Suppressor macrophage treated with lipopolysaccharide for 4 hours (primary cell): ENCODE results near the gene SCAMP3.
"Not testable (repeated sequence)": the region's sequence is repeated elsewhere in the genome, so short reads cannot be mapped to it uniquely, and the experiment has no call there.

ENCODE experiments used
- DNase-seq: peaks from one replicate; pipeline ENCODE4 v3.0.0-alpha.2; 2020

The SCAMP3 gene

GRCh38 chr1:155254228-155254713, 7.9 kb downstream of the SCAMP3 start:
- DNase-seq, result no peak

- no peak for DNase-seq
Observed at GRCh38 chr1:155253797-155254196, 8.4 kb downstream of the SCAMP3 start.

- no peak for DNase-seq
Observed at GRCh38 chr1:155253208-155253607, 9.0 kb downstream of the SCAMP3 start.

- DNase-seq, result no peak
Observed at GRCh38 chr1:155251566-155251965, 10.6 kb downstream of the SCAMP3 start.

- DNase-seq, result peak; percentile 96
Observed at GRCh38 chr1:155250633-155251449, 11.3 kb downstream of the SCAMP3 start.

GRCh38 chr1:155250246-155250632, 11.9 kb downstream of the SCAMP3 start:
- no peak for DNase-seq

GRCh38 chr1:155247667-155248553, 14.2 kb downstream of the SCAMP3 start:
- no peak for DNase-seq

GRCh38 chr1:155246796-155247195, 15.4 kb downstream of the SCAMP3 start:
- DNase-seq, result not testable (repeated sequence)

- no peak for DNase-seq
Observed at GRCh38 chr1:155245163-155245524, 17.0 kb downstream of the SCAMP3 start.

GRCh38 chr1:155244368-155245162, 17.6 kb downstream of the SCAMP3 start:
- DNase-seq, result peak; percentile 96

GRCh38 chr1:155242805-155243358, 19.3 kb downstream of the SCAMP3 start:
- no peak for DNase-seq

- peak; percentile 85 for DNase-seq
Observed at GRCh38 chr1:155241841-155242264, 20.3 kb downstream of the SCAMP3 start.

GRCh38 chr1:155241069-155241679, 21.0 kb downstream of the SCAMP3 start:
- peak; percentile 87 for DNase-seq

GRCh38 chr1:155236451-155236850, 25.7 kb downstream of the SCAMP3 start:
- DNase-seq, result no peak

GRCh38 chr1:155235375-155235774, 26.8 kb downstream of the SCAMP3 start:
- DNase-seq, result not testable (repeated sequence)

GRCh38 chr1:155233502-155233901, 28.7 kb downstream of the SCAMP3 start:
- DNase-seq, result not testable (repeated sequence)

- not testable (repeated sequence) for DNase-seq
Observed at GRCh38 chr1:155232001-155232978, 29.9 kb downstream of the SCAMP3 start.

- not testable (repeated sequence) for DNase-seq
Observed at GRCh38 chr1:155231302-155231701, 30.9 kb downstream of the SCAMP3 start.

- DNase-seq, result no peak
Observed at GRCh38 chr1:155228096-155228427, 34.1 kb downstream of the SCAMP3 start.

- DNase-seq, result peak; percentile 99
Observed at GRCh38 chr1:155227261-155228095, 34.7 kb downstream of the SCAMP3 start.
